Aorta (tissue), 5 donors: ENCODE data around the gene SASH1. TPM values are rescaled to one million over a fixed set of nuclear protein-coding genes. Genes with fewer than 3 reads are reported as not detected.

ENCODE experiments used
- ATAC-seq: fragments of 200-7000 bp; cut with Tn5 transposase; one replicate; pipeline ENCODE4 v1.9.1; 2022; ENCODE audit warnings: moderate library complexity; ENCODE audit not compliant: low FRiP score
- DNase-seq, 2 donors: peaks; one replicate each; pipeline ENCODE4 v3.0.0-alpha.2; 2020
- H3K27ac ChIP-seq, 2 donors: one replicate each; pipeline ENCODE4 v1.5.1; 2013; ENCODE audit warnings: low read length in 2 of 2, mild to moderate bottlenecking in 2 of 2, moderate library complexity in 2 of 2, control low read depth in 1 of 2, inconsistent platforms in 1 of 2, low read depth in 1 of 2
- H3K27me3 ChIP-seq, 2 donors: one replicate each; pipeline ENCODE4 v1.6.1; 2013; ENCODE audit warnings: control low read depth in 1 of 2, low read length in 1 of 2, mild to moderate bottlenecking in 1 of 2, moderate library complexity in 1 of 2; ENCODE audit not compliant: insufficient read depth in 2 of 2, control insufficient read depth in 1 of 2
- H3K36me3 ChIP-seq, 2 donors: one replicate each; pipeline ENCODE4 v1.6.1; 2013; ENCODE audit warnings: control low read depth in 1 of 2, low read length in 1 of 2, mild to moderate bottlenecking in 1 of 2; ENCODE audit not compliant: insufficient read depth in 2 of 2, control insufficient read depth in 1 of 2
- H3K4me1 ChIP-seq, 2 donors: one replicate each; pipeline ENCODE4 v1.6.1; 2013; ENCODE audit warnings: low read length in 2 of 2, control low read depth in 1 of 2, mild to moderate bottlenecking in 1 of 2, moderate library complexity in 1 of 2; ENCODE audit not compliant: insufficient read depth in 2 of 2, control insufficient read depth in 1 of 2
- H3K4me3 ChIP-seq, 2 donors: one replicate each; pipeline ENCODE4 v1.5.1; 2013; ENCODE audit warnings: low read length in 2 of 2, control low read depth in 1 of 2, mild to moderate bottlenecking in 1 of 2
- H3K9me3 ChIP-seq: one replicate; pipeline ENCODE4 v1.6.1; 2013; ENCODE audit warnings: mild to moderate bottlenecking, low read length; ENCODE audit not compliant: control insufficient read depth
- WGBS, 2 donors: extraction: QIAGEN DNeasy Blood & Tissue Kit; methylation state at CpG; one replicate each; pipeline ENCODE4 v1.1.7; 2013; 5-methylcytosine and 5-hydroxymethylcytosine counted together
- intact Hi-C, 2 donors: fragments of 100-400 bp; cut with DNase I; formaldehyde crosslinking; loops; one replicate each; pipeline versions ENCODE4 v1.14.2 to v1.15.0; 2022
- polyA plus RNA-seq, 2 donors: library from polyadenylated mRNA; stranded (reverse); fragments of 200-250 nt; gene quantifications; one replicate each; pipeline ENCODE4 v1.2.3, GENCODE V29; 2013
- total RNA-seq, 2 donors: library from RNA; stranded (reverse); fragmentation: NEBNext Ultra II Directional; extraction: Animal tissue kit (Norgen Biotek cat#: 25700); gene quantifications; one replicate each; pipeline ENCODE4 v1.2.1, GENCODE V29; 2021
- donor health status: healthy with polysubstance abuse.
- donor health status: Bipolar disorder and iron deficiency.
- donor health status: DM: no; HTN: no; CAD: no.
- donor health status: DM: no; HTN: no; CAD: no.
- donor health status: DM: yes; HTN: yes; CAD: no.

SASH1 gene
- total and polyA plus RNA-seq, 4 donors = 10.3 to 120 (median 67.8) TPM

DNA sequence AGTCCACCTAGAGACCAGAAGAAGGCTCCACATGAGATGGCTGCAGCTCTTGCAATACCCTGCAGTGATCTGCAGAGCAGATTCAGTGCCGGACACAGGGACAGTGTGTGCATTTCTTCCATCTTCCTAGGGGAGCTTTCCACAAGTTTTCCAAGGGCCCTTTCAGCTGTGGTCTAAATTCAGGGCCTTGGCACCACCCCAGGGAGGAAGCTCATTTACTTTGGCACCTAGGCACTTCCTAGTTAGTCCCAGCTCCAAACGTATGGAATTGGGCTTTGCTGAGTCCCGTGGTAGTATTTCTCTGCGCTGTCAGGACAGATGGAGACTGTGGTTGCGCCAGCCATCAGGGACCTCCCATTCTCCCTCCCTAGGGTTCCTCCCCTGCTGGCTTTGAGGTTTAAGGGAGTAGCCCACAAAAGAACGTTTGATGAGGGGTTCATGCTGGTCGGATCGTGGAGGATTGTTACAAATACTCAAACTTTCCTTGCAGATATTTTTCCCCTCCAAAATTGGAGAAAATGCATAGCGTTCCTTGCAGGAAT, 221.9 kb downstream of the SASH1 start:
- DNase-seq (no peak), ATAC-seq (no peak)
- intact Hi-C loops = no loop called here
- Histone ChIP-seq H3K27me3 (no peaks in the 10 kb centered on the region), H3K9me3 (no peaks in the 10 kb centered on the region), H3K4me1 (no peaks in the 10 kb centered on the region), H3K4me3 (no peak overlapping the region), H3K36me3 (no peaks in the 10 kb centered on the region), H3K27ac (no peak overlapping the region)
- WGBS, 2 donors = 34 to 48% methylated on average over 9 of the region's 9 CpGs

DNA sequence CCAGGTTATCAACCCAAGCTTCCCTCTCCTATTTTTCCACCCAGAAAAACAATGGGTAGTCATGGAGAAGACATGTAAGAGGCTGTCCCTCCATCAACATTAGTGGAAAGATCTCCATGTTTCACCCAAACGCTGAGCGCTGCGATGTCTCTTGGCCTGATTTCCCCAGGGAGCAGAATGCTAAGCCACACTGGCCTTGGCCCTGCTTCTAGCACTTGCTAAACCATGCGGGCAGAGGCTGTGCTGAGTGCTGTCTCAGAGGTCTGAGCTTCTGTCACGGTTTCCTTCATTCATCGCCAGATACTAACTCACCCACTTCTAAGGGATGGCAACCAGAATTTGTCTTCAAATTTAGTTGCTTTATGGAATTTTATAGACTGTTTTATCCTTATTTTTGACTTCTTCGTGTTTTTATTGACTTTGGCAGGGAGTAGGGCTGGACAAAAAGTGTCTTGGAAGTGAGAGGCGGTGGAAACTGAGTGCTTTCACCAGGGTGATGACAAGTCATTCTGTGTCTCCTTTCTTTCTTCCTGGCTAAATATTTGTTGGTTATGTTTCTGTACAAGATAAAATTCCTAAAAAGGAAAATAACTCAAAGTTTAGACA, 222.8 kb downstream of the SASH1 start:
- intact Hi-C loops = no loop called here
- ATAC-seq (no peak), DNase-seq (no peak)
- WGBS, 2 donors = 8 to 9% methylated on average over 8 of the region's 8 CpGs
- no peak overlapping the region for H3K4me3 ChIP-seq
- H3K4me1 ChIP-seq = no peaks in the 10 kb centered on the region
- H3K9me3 ChIP-seq = no peaks in the 10 kb centered on the region
- no peak overlapping the region for H3K27ac ChIP-seq
- no peaks in the 10 kb centered on the region for H3K36me3 ChIP-seq
- H3K27me3 ChIP-seq = no peaks in the 10 kb centered on the region

DNA sequence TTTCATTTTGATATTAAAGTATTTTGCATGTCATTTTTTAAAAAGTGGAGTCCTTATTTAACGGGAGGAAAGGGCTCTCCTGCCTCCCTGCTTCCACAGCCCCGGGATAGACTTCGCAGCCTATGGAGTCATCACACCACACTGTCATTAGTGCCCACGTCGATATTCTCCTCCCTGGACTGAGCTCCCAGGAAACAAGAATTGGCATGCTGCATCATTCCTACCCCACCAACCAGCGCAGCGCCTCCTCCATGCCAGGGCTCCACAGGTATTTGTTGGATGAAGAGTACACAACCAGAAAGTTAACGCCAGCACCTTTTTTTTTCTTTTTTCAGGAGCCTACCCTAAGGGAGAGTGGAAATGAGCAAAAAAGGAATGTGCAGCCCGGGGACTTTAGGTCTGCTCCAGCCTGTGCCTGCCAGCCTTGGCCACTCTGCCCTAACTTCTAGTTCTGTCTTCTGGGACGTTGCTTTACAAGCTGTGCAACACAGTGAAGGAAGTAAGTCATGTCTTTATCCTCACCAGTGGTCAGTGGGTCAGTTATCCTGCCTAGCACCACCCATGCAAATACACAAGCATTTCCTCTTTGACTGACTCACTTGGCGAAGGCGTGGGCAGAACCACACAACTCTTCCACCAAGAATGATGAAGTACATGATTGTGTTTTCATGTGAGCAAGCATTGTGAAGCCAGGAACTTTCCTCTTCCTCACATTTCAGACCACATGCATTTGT, 223.5 kb downstream of the SASH1 start:
- H3K4me1 ChIP-seq = no peaks in the 10 kb centered on the region
- no peaks in the 10 kb centered on the region for H3K36me3 ChIP-seq
- DNase-seq (peak in 1 of 2 donors; percentile 88), ATAC-seq (peak; percentile 67)
- H3K9me3 ChIP-seq = no peaks in the 10 kb centered on the region
- H3K4me3 ChIP-seq = no peak overlapping the region
- no peaks in the 10 kb centered on the region for H3K27me3 ChIP-seq
- no peak overlapping the region for H3K27ac ChIP-seq
- intact Hi-C loops = no loop called here
- WGBS, 2 donors = 16 to 18% methylated on average over 12 of the region's 12 CpGs

DNA sequence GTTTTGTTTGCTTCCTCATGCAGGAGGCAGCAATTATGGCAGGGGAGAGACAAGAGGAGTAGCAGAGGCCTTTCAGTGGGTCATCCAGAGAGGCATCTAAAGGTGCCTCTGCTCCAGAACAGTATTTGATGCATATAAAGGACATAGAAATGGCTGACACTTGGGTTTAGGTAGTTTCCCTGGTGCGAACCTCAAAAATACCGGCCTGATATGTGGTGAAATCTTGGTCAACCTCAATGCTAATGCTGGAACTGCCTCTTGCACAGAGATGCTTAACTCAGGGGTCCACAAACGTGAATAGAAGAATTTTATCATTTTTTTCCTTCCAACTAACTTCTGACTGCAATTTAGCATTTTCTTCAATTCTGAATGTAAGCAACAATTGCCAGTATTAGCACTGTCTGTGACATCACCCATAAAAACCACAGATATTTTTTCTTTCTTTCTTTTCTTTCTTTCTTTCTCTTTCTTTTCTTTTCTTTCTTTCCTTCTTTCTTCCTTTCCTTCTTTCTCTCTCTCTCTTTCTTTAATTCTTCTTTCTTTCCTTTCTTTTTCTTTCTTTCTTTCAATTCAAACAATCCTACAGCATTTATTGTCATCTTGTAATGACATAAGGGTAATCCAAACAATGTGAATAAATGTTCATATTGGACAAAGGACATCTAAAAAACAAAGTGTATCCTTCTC, 224.2 kb downstream of the SASH1 start:
- H3K4me1 ChIP-seq = no peaks in the 10 kb centered on the region
- H3K27me3 ChIP-seq = no peaks in the 10 kb centered on the region
- no peak for ATAC-seq
- intact Hi-C loops = no loop called here
- no peak overlapping the region for H3K27ac ChIP-seq
- no peak for DNase-seq
- no peak overlapping the region for H3K4me3 ChIP-seq
- 86 to 95% methylated on average over 3 of the region's 3 CpGs for WGBS, 2 donors
- H3K9me3 ChIP-seq = no peaks in the 10 kb centered on the region
- H3K36me3 ChIP-seq = no peaks in the 10 kb centered on the region

DNA sequence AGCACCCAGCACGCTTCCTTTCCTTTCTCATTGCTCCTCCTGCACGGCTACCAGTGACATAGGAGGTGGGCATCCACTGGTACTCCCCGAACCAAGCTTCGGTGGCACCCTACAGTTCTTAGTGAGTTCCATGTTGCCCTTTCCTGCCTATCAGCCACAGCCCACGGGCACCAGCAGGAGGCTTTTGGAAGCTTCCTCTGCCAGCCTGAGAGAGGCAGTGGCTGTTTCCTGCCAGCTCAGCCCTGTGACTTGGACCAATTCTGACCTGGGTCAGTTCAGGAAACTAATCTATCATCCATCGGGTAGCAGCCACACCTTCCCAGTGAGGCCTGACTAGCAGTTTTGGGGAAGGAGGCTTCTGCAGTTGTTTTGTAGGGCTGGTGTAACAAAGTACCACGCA, 227.8 kb downstream of the SASH1 start:
- no peak for DNase-seq
- Histone ChIP-seq H3K27ac (no peak overlapping the region), H3K9me3 (no peaks in the 10 kb centered on the region), H3K4me3 (no peak overlapping the region), H3K4me1 (no peaks in the 10 kb centered on the region), H3K36me3 (no peaks in the 10 kb centered on the region), H3K27me3 (peaks cover 0 to 4% of the 10 kb centered on the region in 2 donors)
- WGBS, 2 donors = 68 to 81% methylated on average over 7 of the region's 7 CpGs
- intact Hi-C loops = loop anchor here (10.0 kb wide), 1 partner anchor 174 kb away; the partner anchor contains the start of gene UST (in 2 of the 2)
- ATAC-seq = no peak

DNA sequence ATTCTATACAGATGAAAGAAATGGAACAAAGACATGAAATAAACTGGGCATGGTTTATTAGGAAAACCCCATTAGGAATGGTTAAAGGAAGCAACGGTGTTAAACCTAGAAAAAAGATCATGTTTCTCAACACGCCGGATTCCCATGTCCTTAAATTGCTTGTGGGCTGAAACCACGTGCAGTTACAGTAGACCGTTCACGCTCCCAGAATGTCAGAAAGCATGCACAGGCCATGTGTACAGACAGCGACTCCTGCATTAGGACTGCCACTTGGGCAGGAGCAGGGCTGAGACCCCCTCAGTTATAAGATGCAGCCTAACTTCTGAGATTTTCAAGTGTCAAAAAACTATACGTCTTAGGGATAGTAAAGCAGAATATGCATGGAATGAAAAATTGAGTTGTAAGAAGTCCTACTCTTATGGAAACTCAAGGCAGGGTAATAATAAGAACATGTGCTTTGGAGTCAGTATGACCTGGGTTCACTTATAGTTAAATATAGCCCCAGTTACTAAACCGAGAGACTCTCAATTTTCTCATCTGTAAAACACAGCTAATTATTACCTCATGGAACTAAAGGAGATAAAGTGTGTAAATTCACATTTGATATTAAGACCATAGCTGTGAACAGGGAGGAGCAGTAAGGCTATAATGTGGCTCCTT, 230.2 kb downstream of the SASH1 start:
- 85% methylated on average over 9 of the region's 9 CpGs for WGBS, 2 donors
- H3K4me1 ChIP-seq = no peaks in the 10 kb centered on the region
- intact Hi-C loops = loop anchor here (10.0 kb wide), 1 partner anchor 172 kb away; the partner anchor contains the start of gene UST (in 2 of the 2)
- peaks cover 0 to 4% of the 10 kb centered on the region in 2 donors for H3K27me3 ChIP-seq
- no peaks in the 10 kb centered on the region for H3K9me3 ChIP-seq
- no peaks in the 10 kb centered on the region for H3K36me3 ChIP-seq
- H3K4me3 ChIP-seq = no peak overlapping the region
- H3K27ac ChIP-seq = no peak overlapping the region
- ATAC-seq (peak; percentile 48), DNase-seq (no peak)

DNA sequence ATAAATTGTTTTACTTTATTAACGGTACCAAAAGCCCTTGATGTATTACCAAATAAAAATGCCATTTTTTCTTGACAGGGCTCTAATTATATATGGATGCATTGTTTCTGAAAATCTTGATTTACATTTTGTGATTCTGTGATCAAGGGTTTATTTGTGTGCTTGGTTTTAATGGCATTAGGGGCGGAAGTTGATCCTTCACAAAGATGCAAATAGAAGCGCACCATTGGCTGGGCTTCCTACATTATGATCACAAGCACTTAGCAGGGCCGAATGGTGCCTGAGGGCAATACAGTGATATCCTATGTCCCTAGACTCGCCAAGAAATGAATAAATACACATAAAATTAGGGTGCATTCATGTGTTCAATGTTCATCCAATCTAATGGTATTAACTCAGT, 231.3 kb downstream of the SASH1 start:
- 94% methylated on average over 5 of the region's 5 CpGs for WGBS, 2 donors
- Histone ChIP-seq H3K4me3 (no peak overlapping the region), H3K27ac (no peak overlapping the region), H3K4me1 (peaks cover 0 to 2% of the 10 kb centered on the region in 2 donors), H3K9me3 (no peaks in the 10 kb centered on the region), H3K36me3 (no peaks in the 10 kb centered on the region), H3K27me3 (peaks cover 0 to 4% of the 10 kb centered on the region in 2 donors)
- ATAC-seq (no peak), DNase-seq (no peak)
- intact Hi-C loops = loop anchor here (10.0 kb wide), 1 partner anchor 171 kb away; the partner anchor contains the start of gene UST (in 2 of the 2)
